Endothelial cell of hepatic sinusoid (primary cell): ENCODE data around the gene ATP8A2.

Experiments used
- in situ Hi-C: cut with HindIII; loops from 2 replicates; pipeline ENCODE4 v1.10.0; 2017; ENCODE audit warnings: low sequenced_read_pairs

Gene ATP8A2

DNA sequence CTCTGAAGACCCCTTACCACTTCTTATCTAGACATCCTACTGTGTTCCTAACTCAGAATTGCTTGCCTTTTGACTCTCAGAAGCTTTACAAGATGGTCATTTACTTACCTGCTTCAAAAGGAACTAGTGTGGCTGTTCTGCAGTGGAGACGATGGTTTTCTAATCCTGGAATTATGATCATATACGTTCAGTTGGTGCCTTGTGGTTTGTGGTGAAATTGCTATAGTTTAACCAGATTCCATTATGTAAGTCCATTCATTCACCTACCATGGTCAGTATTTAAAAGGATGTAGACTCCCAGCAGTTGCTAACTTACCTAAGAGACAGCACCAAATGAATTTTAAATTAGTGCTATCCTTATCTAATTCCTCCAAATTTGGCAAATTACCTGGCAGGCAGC, 469.2 kb downstream of the ATP8A2 start:
- in situ Hi-C loops, result no loop called here

DNA sequence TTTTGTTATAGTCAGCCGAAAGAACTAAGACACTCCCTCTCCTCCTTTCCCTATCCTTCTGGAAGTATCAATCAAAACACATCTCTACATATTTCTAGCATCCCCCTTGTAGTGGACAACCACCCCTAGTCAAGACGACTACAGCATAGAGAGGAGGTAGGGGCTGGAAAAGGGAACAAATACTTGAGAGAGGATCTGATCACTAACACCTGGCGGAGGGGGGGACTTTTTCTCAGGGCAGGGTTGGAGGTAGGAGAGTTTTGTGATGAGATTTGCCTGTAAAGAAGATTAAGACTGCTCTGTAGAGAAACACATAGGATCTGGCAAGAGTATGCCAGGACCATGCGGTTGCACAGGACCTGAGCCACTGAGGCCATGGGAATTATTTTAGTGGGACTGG, 471.9 kb downstream of the ATP8A2 start:
- in situ Hi-C loops, result no loop called here

DNA sequence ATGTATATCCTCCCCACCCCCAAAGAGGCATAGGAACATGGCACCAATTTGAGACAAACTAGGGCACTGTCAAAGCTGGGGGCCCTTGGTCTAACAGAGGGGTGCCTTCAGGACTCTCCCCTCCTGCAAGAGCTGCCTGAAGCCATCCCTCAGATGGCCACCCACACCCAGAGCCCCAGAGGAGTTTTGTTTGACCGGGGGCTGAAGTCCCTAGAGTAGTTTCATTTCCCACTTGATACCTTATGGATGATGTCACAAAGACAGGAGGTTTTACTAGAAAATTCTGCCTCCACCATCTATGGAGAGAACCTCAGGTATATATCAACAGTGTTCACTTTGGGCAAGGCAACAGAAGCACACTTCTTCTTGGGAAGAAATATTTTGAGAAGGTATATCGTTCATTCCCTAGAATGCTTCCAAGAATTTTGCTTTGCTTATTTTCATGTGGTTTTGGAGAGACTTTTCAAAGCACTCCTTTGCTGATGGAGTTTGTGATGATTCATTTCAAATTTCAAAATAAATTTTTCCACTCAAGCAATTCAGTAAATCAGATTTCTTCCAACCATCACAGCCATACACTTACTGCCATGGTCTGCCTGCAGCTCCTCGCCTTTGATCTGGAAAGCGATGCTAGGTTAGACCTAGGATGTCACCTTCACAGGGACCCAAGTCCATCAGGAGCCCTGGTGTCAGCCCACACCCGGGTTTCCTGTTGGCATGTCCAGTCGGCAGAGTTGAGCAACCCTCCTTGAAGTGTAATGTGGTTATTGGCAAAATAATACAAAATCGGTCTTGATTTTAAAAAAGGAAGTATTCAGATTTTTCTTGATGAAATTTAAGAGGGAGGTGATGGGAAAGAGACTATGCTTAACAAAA, 473.0 kb downstream of the ATP8A2 start:
- in situ Hi-C loops, result no loop called here

DNA sequence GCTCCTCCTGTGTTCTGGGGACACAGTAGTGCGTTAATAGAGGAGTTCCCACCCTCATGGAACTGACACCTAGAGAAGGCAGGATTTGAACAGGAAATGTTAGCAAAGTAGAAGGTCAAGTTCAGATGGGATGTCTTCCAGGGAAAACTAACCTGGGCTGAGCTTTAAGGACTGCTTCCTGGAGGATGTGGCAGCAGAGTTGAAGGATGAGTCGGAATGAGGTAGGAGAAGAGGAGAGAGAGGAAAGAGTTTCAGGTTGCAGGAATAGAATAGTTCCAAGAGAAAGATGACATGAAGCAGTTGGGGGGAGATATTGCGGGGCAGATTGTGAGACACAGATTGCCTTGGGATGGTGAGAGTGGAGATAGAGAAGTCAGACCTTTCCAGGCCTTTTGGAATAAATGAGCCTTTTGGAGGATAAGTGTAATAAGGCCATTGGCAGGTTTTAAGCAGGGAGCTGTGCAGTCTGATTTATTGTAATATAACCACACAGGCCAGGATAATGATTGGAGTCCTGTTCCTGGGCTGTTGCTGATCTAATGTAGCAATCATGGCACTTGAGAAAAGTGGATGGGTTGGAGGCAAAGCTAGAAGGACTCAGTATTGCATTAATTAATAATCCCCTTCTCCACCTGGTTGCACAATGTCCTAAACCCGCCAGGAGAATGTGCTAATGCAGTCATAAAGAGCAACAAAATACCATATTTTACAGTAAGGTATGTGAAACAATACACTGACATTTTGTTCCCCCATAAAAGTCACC, 474.6 kb downstream of the ATP8A2 start:
- in situ Hi-C loops, result no loop called here

DNA sequence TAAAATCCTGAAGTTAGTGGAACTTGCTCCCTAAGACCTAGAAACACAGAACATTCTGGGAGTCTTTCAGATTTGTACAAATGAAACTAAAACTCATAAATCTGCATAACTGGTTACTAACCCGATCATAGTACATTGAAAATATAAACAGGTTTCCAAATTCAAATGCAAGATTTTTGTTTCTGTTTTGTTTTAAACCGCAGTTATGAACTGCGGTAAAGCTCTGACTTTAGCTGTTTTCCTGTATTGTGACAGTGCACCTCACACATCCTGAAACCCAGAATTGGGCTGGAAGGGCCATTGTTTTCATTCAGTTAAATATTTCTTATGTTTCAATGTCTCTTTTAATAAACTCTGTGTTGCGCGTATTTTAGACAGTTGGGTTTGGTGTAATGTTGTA, 475.4 kb downstream of the ATP8A2 start:
- in situ Hi-C loops, result no loop called here

DNA sequence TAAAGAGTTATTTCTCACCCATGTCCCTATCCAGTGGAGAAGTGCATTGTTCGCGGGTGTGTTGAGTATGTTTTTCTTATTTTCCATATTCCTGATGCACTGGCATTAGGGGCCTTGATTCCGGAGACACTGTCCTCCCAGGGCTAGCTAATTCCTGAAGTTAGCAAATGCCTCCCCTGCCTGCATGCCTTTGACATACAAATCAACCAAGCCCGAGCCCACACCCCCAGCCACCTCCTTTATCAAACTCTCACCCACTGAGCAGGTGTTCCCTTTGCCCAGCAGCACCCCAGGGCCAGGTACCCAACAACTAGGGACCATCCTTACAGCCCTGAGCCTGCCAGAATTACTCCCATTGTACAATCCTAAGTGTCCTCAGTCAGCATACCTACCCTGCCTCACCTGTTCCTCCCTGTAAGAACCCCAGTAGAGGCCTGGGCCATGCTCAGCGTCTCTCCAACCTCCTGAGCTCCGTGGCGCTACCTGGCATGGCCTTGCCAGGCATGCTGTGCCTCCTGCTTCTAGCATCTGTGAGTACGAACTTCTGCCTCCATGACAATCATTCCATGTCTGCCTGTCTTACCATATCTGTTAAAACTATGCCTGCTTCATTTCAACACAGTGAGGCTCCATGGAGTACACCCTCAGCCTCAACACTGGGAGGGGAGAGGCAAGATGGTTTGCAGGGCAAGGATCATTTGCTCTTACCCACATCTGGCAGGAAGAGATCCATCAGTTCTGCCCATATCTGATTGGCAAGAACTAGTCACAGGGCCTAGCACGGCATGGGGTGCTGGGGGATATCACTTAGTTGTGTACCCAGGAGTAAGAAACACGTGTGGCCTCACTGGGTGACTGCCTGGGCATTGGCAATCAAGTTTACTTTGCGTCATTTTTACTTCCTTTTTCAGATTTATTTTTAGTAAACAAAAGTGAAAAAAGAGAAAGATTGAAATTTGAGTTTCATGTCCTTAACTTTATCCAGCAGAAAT, 476.2 kb downstream of the ATP8A2 start:
- in situ Hi-C loops, result no loop called here

DNA sequence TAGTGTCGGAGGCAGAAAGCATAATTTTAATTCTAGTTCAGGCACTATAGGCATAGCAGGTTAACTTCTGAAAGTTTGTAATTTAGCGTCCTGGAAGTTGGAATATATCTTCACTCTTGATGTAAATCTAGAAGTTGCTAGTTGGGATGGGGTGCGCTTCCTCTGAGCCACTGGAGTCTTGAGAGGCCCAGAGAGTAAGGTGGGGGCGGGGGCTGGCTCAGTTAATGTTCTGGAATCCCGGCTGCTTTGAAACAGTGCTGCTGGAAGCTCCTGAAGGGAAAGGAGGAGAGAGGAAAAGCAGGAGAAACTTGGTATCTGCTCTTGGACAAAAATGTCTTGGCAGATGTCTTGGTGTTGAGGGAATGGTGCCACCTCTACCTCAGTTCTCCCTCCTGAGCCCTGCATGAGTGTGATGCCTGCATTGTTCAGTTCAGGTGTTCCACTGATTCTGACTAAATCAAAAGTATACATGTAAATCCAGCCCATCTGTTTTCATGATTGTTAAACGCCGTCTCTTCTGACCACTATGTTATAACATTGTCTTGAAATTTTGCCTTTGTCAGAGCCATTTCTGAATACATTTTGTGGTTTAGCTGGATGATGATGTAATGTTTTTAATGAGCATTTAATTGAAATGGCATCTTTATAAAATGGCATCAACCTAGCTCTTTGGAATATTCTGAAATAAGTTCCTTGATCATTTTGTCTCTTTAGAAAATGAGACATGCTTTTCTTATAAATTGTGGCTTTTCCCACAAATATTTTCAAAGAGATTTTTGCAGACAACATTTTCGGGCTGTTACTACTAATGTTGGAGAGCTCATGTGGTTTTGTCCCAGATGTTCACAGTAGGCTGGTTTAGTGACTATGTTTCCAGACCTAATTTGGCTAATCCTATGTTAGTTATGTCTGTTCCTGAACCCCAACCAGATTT, 477.3 kb downstream of the ATP8A2 start:
- in situ Hi-C loops, result no loop called here

DNA sequence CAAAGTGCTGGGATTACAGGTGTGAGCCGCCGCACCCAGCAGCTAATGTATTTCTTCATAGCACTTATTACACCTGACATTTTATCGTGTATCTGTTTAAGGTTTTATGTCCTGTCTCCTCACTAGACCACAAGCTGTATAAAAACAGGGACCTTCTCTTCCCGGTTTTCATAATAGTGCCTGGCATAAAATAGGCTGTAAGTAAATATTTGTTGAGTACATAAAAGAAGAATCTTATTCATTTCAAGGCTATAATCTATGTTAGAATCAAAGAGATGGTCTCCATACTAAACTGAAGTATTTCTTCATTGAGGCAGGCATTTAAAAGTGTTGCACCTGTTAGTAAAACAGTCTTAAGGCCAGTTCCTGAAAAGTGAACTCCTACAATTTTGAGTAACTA, 486.1 kb downstream of the ATP8A2 start:
- in situ Hi-C loops, result no loop called here

DNA sequence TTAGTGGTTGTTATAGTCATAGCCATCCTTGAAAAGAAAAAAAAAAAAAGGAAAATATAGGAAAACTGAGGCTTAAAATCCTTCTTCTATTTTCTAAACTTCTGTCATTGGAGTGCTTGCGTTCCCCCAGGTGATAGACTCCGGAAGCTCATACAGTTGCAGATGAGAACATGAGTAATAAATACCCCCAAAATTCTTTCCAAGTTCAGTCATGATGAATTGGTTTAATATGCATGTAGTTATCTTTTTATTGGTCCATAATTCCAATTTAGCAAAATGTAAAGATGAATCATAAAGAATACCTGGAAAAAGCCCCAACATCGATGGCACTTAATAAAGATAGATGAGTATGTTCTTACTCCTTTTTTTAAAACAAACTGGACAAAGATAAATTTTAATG, 487.8 kb downstream of the ATP8A2 start:
- in situ Hi-C loops, result no loop called here

DNA sequence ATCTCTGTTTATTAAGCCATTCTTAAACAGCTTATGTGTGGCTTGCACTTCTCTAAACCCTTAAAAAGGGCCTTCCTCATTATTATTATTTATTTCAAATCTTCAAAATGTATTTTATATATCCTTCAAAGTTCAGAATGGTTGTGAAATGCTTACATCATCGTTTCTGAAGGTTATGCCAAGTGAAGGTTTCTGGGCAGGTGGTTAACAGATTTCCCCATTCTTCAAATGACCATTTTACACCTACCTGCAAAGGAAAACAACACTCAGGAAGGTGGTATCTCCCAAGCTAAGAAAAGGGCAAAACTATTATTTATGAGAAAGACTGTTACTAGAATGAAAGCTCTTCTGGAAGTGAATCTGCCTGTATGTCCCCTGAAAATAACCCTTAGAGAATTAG, 488.5 kb downstream of the ATP8A2 start:
- in situ Hi-C loops, result no loop called here

DNA sequence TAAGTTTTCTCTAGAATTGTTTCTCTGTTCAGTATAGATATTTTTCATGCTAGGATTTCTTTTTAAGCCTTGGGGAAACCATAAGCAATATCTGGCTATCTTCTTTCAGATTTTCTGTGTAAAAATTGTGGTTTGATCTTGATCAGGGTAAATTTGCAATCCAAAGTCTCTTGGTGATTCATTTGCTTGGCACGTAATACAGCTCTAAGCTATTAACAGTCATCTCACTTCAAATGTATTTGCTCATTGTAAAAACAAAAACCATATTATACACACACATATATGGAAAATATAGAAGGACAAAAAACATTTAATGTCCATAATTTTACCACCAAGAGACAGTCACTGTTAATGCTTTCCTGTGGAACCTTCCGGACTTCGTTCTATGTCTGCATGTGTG, 489.1 kb downstream of the ATP8A2 start:
- in situ Hi-C loops, result no loop called here

DNA sequence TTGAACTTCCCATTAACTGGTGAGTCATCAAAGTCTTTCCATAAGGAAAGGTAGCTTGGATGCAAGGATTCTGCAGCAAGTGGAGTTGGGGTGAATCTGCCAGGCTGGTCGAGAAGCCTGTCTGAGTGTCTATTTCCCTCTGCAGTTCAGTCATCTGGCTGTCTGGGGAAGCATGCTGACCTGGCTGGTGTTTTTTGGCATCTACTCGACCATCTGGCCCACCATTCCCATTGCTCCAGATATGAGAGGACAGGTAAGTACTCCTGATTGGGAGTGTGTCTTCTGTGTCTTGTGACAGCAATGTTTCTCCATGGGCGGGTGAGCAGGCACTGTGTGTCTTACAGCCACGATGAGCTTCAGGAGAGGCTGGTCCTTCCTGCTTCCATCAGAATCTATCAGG, 490.4 kb downstream of the ATP8A2 start:
- in situ Hi-C loops, result no loop called here

DNA sequence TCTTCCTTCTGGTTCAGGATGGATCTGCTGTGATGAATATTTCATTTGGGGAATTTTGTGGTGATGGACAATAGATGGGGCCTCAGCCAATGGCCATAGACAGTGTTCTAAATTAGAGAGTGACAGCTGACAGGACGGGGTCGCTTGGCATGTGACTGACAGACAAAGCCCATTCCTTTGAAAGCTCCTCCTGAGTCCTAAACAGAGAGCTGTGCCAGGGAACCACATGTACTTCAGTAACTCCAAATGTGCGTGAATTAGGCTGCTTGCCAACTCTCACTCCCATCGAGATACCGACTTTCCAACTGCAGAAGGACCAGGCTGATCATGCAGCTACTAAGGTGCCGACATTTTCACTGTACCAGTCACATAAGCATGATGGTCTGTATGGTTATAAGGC, 492.3 kb downstream of the ATP8A2 start:
- in situ Hi-C loops, result no loop called here

DNA sequence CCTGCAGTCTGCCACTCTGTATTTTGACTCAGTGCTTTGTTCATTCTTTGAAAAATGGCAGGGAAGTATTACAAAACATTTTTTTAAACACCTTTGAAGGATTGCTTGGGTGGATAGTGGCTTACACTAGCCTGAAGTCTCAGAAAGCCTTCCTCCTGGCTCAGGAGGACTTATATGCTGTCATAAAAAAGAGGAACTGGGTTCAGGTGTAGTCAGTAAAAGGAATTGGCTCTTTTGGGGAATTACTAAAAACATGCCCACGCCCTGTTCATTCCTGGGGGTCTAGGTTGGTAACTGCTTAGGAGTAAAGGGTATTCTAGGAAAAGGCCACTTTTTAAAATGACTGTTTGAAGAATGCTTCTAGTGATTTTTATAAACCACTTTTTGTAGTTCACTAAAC, 493.2 kb downstream of the ATP8A2 start:
- in situ Hi-C loops, result no loop called here

DNA sequence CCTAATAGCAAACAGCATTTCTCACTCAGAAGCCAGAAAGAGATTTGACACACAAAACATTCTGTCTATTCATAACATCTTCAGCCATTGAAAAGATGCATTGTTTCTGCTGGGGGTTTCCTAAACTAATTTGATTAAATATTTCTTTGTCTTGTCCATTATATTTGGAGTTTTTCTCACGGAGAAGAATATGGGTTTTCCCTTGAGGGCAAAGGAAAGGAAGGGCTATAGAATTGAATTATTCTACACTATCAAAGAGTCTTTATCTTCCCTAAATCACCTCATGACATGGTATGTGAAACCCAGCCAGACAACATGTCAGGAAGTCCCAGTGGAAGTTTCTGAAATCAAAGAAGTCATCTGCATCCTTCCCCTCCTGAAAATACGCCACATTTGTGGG, 493.6 kb downstream of the ATP8A2 start:
- in situ Hi-C loops, result no loop called here

DNA sequence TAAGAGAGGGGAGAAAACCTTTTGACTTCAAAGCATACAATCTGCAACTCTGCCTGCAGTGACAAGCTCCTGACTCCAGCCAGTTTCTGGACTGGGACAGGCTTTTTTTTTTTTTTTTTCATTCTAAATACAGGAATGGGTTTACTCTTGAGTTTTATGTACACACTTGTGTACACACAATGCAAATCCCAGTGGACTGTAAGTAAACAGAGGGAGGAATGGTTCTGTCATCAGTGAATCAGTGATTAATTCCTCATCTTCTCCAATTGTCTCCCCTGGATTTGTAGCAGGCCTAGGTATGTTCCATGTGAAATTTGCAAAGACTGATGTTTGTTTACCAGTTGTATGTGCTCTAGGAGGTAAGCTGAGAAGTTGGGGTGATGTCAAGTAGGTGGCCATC, 495.3 kb downstream of the ATP8A2 start:
- in situ Hi-C loops, result no loop called here

DNA sequence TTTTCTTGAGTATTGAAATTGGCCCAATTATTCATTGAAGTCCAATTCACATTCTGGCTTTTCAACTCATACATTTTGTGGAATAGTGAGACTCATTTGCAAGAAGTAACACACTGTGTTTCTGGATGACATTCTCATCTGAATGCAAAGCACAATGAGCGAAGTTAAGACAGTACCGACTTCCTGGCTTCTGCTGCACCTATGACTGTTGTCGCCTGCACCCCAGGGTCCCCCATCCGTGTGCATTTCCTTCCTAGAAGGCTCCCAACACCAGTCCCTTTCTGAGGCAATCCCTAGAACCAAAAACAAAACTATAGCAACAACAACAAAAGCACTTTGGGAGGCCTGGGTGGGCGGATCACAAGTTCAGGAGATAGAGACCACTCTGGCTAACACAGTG, 496.7 kb downstream of the ATP8A2 start:
- in situ Hi-C loops, result no loop called here

DNA sequence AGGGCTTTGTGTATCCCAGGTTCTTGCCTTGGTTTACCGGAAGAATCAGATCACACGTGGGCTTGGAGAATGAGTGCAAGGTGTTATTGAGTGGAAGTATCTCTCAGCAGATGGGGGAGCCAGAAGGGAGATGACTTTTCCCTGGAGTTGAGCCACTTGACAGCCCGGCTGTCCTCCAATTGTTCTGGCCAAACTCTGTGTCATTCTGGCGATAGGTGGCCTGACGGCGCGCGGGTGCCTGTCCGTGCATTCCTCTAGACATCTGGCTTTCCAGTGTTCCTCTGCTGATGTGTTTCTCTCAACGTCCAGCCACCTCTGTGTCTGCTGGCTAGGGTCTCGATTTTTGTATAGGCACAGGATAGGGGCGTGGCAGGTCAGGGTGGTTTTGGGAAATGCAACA, 498.2 kb downstream of the ATP8A2 start:
- in situ Hi-C loops, result no loop called here

DNA sequence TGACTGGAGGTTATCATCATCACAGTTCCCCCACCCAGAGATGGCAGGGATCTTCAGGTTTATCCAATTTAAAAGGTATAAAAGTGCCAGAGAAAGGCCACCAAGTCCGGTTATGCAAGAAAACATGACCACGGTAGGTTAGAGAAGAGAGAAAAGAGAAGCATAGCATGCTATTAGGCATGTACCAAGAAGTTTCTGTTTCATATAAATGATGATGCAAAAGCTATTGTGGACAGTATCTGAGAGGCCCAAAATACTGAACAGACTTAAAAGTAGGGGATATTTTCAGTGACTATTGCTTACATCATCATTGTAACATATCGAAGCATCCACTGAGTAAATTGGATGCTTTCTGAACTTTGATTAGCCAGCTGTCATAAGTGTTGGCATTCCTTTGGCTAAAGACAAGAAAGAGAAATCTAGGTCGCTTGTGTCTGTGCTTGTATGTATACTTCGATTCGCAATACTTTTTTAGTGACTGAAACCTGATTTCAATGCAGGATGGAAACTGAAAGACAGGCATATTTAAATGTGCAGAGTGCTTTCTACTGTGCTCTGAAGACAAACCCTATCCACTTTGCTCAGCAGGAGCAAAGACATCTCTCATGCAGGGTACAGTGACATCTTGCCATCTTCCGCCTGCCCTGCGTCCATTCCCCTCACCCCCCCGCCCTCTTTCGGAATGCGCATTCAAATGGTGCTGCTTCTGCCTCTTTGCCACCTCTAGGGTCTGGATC, 499.8 kb downstream of the ATP8A2 start:
- in situ Hi-C loops, result no loop called here
